C1 segment of cervical spinal cord (tissue), 14 donors: ENCODE results near the gene VANGL2.

Experiments
- DNase-seq, 14 donors: peaks; one replicate each; lab custom pipeline; 2025; lab: John Stamatoyannopoulos, UW

VANGL2 gene

GRCh38 chr1:160427625-160428024 lies 27.3 kb downstream of the VANGL2 start:
- no peak for DNase-seq

- DNase-seq, result peak in 1 of 14 donors; percentile 26
Observed at GRCh38 chr1:160428053-160428452, 27.7 kb downstream of the VANGL2 start.

- peak in 5 of 14 donors; percentile 10 to 58 (median 19) for DNase-seq
Observed at GRCh38 chr1:160428655-160429054, 28.3 kb downstream of the VANGL2 start.

GRCh38 chr1:160429125-160429561 lies 28.8 kb downstream of the VANGL2 start:
- DNase-seq, result peak in 1 of 14 donors; percentile 22

DNA sequence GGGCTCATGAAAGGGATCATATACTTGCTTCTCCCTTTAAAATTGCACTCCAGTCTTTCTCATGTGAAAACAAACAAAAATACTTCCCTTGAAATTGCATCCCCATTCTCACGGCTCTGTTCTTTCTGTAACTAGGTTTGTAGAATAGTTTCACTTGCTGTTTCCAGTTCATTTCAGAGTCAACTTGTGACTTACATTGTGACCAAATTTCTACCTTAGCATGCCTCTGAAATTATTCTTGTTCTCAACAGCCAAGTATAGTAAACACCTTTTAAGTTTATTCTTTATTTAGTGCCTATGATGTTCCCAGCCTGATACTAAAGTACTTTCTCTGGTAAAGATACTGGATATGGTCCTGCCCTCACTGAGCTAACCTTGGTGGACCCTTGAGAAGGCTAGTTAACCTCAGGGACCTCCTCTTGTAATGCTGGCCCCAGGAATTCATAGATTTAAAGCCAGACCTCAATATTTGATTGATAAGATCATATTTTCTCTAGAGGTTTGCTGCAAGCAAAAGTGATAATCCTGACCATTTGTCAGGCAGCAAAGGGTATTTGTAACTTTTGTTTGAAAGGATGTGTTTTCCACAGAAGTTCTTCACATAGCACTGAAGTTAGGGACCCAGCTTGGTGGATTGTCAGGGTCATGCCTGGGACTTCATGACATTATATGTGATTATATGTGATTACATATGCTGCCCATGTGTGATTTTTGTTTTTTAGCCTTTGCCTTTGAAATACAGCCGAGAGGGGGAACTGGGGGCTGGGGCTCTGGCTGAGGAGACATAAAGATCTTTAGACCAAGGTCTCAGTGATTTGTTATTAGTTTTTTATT lies 29.6 kb downstream of the VANGL2 start:
- DNase-seq, result no peak

DNA sequence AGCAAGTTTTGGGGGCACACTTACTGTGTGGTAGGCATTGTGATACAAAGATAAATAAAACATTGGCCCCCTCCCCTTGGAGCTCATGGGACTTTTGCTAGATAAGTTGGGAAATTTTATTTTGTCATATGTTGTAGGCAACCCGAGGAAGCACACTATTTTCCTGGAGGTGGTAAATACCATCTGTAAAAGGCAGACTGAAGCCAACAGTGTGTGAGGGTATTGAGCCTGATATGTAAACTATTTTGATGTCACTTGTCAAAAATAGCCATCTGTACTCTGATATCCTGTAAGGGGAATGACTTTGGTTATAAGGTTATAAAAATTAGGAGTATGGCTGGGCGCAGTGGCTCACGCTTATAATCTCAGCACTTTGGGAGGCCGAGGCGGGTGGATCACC lies 30.6 kb downstream of the VANGL2 start:
- DNase-seq, result no peak

GRCh38 chr1:160431571-160431970 lies 31.2 kb downstream of the VANGL2 start:
- no peak for DNase-seq

DNA sequence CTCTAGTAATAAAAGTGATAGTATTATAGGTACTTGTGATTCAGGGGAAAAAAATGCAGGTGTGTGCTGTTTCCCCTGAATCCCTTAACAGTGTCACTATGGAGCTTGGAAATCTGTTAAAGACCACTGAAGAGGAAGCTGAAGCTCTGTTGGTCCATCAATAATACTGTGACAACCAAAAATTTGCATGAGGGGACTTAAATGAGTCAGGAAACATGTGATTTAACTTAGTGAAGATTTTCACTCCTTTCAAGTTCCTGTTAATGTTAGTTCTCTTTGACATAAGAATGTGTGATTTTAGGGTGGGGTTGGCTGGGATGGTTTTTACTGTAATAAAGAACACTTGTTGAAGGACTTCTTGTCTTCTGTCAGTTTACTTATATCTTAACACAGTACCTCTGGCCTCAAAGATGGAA lies 32.0 kb downstream of the VANGL2 start:
- no peak for DNase-seq

- DNase-seq, result no peak
Observed at GRCh38 chr1:160436966-160437365, 36.6 kb downstream of the VANGL2 start.

GRCh38 chr1:160437432-160438316 lies 37.3 kb downstream of the VANGL2 start:
- DNase-seq, result no peak

- no peak for DNase-seq
Observed at GRCh38 chr1:160438317-160438918, 38.1 kb downstream of the VANGL2 start.

DNA sequence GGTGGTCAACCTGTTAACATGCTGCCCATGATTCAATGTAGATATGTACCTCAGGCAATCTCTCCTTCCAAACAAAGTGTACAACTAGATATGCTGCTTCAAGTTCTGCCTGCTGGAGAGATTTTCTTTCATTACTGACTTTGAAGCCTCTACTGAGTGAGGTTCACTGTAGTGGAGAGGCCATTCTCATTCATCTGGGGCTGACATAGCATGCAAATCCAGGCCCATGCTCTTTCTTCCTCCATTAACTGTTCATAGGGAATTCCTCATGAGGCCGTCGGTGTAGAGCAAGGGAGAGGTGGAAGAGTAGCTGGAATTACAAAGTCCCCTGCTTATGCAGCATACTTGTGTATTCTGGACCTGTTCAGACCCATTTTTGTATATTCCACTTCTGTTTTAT lies 38.6 kb downstream of the VANGL2 start:
- DNase-seq, result no peak

GRCh38 chr1:160439718-160440117 lies 39.4 kb downstream of the VANGL2 start:
- DNase-seq, result no peak

- DNase-seq, result no peak
Observed at GRCh38 chr1:160446945-160447600, 46.7 kb downstream of the VANGL2 start.

DNA sequence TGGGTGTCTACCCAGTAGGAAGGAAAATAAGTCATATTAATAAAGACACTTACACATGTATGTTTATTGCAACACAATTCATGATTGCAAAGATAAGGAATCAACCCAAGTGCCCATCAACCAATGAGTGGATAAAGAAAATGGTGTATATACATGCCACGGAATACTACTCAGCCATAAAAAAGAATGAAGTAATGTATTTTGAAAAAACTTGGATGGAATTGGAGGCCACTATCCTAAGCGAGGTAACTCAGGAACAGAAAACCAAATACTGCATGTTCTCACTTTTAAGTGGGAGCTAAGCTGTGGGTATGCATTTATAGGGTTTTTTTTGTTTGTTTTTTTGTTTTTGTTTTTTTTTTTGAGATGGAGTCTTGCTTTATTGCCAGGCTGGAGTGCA lies 49.1 kb downstream of the VANGL2 start:
- DNase-seq, result no peak

- DNase-seq, result no peak
Observed at GRCh38 chr1:160451119-160451858, 50.9 kb downstream of the VANGL2 start.

GRCh38 chr1:160451859-160452232 lies 51.5 kb downstream of the VANGL2 start:
- no peak for DNase-seq

GRCh38 chr1:160453443-160453842 lies 53.1 kb downstream of the VANGL2 start:
- no peak for DNase-seq

GRCh38 chr1:160454371-160455152 lies 54.2 kb downstream of the VANGL2 start:
- no peak for DNase-seq

- DNase-seq, result no peak
Observed at GRCh38 chr1:160455153-160455517, 54.8 kb downstream of the VANGL2 start.
